ENCODE measurements around the gene SORBS2.

DNA sequence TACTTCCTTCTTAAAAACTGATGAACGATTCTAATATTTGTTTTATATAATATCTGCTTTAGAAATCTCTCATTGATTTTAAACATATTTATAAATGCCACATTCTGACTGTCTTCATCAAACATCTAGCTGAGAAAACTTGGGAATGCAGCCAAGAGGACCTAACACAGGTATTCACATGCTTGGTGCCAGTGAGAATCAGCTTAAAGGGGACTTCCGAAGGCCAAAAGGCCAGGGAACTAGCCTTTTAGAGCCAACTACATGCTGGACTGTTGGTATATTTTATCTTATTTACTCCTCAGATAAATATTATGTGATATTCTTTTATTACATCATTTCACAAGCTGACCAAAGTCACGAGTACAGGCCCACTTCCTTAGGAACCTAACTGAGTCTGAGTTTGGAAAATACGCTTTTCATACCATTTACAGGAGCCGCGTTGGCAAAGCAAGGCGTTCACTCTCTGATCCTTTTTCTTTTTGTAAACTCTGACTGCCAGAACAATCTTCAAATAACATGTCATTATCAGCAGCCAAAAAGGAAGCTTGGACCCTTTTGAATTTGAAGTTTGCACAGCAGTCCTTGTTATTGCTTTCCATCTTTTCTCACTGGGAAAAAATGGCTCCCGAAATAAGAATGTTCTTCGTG is 235.6 kb downstream of the SORBS2 start:
- no peak for TF ChIP-seq EP300 (IDR thresholded peaks at IDR 0.05)
- TF ChIP-seq, protein P1, sequence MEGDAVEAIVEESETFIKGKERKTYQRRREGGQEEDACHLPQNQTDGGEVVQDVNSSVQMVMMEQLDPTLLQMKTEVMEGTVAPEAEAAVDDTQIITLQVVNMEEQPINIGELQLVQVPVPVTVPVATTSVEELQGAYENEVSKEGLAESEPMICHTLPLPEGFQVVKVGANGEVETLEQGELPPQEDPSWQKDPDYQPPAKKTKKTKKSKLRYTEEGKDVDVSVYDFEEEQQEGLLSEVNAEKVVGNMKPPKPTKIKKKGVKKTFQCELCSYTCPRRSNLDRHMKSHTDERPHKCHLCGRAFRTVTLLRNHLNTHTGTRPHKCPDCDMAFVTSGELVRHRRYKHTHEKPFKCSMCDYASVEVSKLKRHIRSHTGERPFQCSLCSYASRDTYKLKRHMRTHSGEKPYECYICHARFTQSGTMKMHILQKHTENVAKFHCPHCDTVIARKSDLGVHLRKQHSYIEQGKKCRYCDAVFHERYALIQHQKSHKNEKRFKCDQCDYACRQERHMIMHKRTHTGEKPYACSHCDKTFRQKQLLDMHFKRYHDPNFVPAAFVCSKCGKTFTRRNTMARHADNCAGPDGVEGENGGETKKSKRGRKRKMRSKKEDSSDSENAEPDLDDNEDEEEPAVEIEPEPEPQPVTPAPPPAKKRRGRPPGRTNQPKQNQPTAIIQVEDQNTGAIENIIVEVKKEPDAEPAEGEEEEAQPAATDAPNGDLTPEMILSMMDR (IDR thresholded peaks at IDR 0.05), result no peak
